ENCODE data around the gene GLRA1.

DNA sequence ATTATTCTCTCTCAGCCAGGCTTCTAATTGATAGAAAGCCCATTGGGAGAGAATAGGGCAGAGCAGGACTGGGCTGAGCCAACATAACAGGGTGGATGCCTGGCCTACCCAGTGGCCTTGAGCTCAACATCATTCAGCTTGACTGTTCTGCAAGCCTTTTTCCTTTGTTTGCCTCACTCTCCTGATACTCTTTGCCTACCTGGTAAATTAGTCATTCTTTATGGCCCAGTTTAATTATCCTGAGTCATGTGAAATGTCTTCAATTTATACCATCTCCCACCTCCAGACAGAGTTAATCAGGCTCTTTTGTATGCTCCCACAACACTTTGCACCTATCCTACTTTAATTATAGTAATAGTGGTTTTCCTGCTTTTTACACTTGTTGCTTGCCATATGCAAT, 13.6 kb downstream of the GLRA1 start:
- TF ChIP-seq CTCF (optimal IDR thresholded peaks at IDR 0.05 in 1 of 3, IDR thresholded peaks at IDR 0.05 in 1 of 3, conservative IDR thresholded peaks at IDR 0.05 in 1 of 3; ENCODE audit: extremely low read depth in 1 of 3, insufficient read depth in 2 of 3, low read length in 3 of 3): no peak
- TF ChIP-seq EZH2 (IDR thresholded peaks at IDR 0.05; ENCODE audit: low read length): no peak
